GM18517 (cell line): Measurements from ENCODE around the gene MMAB.
"Not testable (repeated sequence)": the region's sequence is repeated elsewhere in the genome, so short reads cannot be mapped to it uniquely, and the experiment has no call there.

Experiments
- ATAC-seq: cut with Tn5 transposase; IDR thresholded peaks from one replicate; pipeline ENCODE4 v1.9.1; 2021; ENCODE audit warnings: mild to moderate bottlenecking, moderate library complexity; ENCODE audit not compliant: unreplicated experiment

MMAB gene

DNA sequence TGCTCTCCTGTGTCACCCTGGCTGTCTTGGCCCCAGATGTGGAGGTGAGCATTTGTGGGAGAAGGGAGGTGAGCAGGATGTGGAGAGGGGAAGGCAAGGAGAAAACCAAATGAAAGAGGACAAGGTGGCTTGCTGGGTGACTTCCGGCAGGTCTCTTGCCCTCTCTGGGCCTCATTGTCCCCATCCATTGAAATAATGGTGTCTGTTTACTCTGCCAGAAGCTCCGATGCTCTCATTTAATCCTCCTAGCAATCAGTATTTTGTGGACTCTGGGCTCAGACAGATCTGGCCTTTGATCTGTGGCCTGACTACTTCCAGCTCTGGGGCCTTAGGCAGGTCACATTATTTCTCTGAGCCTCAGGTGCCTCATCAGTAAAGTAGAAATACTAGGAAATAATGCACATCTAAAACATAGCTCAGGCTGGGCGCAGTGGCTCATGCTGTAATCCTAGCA, 30.9 kb upstream of the MMAB start:
- ATAC-seq = no peak

DNA sequence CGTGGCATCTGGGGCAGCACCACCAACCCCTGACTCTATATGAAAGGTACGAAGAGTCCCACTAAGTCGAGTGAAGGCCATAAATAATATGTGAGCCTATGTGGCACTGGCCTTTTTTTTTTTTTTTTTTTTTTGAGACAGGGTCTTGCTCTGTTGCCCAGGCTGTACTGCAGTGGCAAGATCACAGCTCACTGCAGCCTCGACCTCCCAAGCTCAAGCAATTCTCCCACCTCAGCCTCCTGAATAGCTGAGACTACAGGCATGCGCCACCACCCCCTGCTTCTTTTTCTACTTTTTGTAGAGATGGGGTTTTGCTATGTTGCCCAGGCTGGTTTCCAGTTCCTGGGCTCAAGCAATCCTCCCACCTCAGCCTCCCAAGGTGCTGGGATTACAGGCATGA, 28.8 kb upstream of the MMAB start:
- not testable (repeated sequence) for ATAC-seq

DNA sequence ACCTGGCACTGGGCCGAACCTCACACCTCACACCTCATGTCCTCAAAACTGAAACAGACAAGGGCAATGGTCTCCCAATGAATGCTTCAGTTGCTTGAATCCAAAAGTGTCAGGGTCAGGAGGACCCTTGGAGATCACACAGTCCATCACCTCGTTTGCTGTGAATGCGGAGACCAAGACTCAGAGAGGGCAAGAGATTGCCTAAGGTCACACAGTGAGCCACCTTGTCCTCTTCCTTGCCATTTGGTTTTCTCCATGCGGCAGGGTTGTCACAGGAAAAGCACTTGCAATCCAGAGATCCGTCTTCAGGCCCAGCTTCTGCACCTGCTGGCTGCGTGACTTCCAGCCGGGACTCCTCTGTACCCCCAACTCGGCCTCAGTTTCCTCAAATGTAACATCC, 28.3 kb upstream of the MMAB start:
- no peak for ATAC-seq

DNA sequence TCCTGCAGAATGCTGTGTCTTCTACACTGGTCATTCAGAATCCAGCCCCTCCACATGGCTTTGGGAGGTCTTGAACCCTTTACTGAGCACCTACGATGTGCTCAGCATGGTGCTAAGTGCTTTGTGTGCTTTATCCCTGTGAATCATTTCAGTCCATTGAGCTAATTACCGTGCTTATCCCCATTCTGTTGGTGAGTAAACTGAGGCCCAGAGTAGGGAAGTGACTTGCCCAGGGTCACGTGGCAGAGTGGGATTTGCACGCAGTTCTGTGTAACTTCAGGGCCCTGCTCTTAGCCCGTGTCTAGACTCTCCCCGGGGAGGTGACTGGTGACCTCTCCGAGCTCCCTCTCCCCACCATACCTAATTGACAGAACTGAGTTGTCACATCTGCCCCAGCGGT, 27.7 kb upstream of the MMAB start:
- no peak for ATAC-seq

DNA sequence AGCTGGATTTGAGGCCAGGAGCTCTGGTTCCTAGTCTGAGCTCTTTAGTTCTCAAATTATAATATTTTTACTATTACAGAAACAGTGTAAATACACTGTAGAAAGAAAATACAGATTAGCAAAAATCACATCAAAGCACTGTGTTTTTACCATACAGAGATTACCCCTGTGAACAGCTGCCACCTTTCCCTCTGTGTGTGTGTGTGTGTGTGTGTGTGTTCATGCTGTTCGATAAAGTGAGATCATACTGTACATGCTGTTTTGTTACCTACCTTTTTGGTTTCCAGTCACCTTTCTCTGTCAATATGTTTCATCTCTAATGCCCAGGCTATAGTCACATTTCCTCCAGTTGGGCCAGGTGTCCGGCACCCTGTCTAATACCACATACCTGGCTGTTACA, 27.2 kb upstream of the MMAB start:
- ATAC-seq = no peak

DNA sequence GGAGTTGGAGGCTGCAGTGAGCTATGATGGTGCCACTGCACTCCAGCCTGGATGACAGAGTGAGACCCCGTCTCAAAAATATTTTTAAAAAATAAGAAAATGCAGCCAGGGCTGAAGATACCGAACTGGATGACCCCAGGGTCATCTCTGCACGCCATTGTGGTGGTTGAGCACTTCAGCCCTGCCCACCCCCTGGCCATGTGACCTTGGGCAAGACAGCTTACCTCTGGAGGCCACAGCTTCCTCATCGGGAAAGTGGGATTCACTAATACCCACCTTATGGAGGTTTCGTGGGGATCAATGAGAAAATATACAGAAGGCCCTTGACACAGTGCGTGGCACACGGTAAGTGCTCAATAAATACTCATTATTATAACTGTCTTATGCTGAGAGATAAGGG, 25.8 kb upstream of the MMAB start:
- ATAC-seq = no peak

DNA sequence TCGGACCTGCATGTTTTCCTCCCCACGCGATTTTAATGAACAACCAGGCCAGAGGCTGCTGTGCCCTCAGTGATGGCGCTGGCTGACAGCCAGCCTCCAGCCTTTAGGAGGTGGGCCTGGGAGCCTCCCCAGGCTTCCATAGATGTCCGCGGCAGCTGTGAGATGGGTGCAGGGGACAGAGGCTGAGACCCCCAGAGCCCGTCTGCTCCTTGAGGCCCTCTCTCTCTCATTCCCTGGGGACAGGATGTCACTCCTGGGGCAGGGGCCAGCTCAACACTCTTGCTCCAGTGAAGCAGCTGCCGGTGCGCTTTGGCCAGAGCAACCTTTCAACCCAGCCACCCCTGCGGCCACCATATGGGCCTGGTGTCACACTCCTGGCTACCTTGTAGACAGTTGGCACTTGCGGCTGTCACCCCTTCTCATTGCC, 25.1 kb upstream of the MMAB start:
- ATAC-seq = no peak

DNA sequence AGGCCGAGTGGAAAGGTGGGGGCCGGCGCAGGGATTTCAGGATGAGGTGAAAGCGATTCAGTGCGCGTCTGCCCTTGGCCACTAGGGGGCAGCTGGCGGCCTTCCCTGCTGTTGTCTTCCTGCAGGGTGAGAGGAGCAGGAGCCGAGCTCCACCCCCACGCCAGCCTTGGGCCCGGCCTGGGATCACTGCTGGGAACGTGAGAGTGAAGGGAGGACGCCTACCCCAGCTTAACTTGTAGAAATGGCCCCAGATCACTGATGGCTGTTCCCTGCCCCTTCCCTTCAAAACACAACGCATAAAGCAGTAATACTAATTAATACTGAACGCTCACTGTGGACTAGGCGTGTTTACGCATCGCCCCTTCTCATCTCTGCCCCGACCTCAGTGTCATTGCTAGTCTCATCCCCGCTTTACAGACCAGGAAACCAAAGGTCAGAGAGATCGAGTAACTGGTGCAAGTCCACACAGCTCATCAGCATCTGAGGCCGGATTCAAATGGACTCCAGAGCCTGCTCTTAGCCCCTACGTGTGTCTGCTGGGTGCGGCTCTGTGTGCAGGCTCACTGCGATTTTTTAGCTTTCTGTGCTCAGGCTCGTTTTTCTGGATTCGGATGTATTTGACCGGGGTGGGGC, 24.6 kb upstream of the MMAB start:
- no peak for ATAC-seq

DNA sequence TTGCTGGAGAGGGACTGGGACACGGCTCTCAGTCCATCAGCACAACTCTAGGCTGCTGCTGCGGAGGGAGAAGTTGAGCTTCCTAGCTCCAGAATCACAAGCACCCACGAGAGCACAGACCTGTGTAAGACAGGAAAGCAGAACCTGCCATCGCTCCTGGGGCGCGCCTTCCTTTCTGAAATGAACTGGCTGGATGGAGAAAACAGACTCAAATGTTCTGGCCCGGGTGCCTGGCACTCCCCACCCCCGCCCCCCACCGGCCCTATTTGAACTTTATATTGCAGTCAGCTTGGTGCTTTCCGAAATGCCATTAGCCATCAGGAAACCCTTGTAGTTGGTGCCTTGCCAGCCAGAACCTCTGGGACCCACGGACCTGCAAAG, 24.1 kb upstream of the MMAB start:
- ATAC-seq = no peak

DNA sequence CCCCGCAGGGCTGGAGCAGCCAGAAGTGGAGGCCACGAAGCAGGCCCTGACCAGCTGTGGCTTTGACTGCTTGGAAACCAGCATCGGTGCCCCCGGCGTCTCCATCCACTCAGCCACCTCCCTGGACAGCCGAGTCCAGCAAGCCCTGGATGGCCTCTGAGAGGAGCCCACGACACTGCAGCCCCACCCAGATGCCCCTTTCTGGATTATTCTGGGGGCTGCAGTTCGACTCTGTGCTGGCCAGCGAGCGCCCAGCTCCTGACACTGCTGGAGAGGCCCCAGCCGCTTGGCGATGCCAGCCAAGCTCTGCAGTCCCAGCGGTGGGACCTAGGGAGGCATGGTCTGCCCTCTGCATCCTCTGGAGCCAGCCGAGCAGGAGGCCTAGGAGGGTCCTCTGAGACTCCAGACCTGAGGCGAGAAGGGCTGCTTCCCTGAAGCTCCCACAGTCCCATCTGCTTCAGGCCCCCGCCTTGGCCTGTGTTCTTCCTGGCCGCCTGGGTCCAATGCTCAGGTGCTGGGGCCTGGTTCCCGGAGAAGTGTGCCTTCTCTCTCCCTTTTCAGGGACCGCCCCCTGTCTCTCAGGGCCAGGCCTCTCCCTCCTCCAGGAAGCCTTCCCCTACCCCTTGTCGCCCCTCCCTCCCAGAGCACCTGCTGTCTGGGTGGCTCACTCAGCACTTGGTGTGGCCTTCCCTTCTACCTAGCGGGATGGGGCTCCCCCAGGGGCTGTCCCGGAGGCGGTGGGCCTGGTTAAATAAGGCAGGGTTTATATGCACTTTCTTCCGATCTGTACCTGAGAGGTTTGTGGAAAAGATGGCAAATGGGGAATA, 23.3 kb upstream of the MMAB start:
- ATAC-seq = no peak

DNA sequence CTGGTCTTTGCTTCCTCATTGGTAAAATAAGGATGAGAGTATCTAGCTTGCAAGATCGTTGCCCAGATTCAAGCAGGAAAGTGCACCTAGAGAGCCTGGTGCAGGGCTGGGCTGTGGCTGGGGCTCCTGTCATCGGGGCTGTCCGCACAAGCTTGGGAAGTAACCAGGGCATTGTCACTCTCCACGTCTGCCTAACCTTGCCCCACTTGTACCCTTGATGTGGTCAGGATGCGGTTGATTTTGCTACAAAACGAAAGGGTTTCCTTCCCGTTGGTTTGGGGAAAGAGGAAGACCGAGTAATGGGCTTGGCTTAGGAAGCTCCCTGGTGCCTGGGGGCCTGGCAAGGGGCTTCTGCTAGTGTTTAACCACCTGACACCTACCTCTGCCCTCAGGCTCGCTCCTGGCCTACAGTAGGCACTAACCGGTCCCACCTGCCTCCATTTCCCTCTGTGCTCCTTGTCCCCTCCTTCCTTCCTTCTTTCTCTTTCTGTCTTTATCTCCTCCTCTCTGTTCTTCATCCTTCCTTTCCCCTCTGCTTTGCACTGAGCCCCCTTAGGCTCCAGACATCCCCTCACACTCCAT, 22.1 kb upstream of the MMAB start:
- ATAC-seq = no peak

DNA sequence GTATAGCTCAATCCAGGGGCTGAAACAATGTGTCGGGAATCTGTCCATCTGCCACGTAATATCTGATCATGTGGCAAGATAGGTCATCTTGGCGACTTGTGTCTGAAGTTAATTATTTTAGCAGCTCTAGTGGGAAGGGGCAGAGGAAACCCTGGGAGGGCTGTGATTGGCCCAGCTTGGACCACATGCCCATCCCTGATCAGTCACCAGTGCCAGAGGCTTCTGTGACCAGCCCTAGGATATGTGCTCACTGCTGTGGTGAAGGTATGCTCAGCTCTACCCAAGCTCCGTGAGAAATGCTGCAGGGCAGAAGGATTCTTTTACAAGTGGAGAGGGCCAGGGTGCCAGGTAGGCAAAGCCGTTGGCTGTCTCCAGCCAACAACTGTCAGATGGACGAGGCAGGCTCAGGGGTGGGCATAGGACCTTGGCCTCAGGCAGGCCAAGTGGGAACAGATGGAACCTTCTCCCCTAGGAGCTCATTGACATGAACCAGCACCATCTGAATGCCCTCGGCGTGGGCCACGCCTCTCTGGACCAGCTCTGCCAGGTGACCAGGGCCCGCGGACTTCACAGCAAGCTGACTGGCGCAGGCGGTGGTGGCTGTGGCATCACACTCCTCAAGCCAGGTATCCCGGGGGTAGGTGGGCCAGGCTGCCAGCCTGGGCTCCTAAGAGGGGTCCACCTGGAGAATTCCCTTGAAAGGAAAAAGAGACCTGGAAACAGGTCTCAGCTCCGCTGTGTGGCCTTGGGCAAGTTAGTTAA, 21.4 kb upstream of the MMAB start:
- no peak for ATAC-seq

DNA sequence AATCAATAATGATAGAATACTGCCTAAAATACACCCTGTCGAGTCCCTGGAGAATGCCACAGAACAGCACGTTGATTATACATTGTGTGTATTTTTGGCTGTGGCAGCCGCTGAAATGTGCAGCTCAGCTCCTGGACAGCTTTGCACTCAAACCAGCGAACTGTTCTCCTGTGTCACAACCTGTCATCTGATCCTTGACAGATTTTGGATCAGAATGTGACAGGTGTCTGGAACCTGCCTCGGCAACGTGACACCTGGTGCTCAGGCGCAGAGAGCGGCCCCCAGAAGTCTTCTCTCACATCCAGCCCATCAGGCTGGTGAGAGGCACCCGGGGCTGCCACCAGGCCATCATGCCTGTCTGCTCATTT, 19.6 kb upstream of the MMAB start:
- ATAC-seq = no peak

DNA sequence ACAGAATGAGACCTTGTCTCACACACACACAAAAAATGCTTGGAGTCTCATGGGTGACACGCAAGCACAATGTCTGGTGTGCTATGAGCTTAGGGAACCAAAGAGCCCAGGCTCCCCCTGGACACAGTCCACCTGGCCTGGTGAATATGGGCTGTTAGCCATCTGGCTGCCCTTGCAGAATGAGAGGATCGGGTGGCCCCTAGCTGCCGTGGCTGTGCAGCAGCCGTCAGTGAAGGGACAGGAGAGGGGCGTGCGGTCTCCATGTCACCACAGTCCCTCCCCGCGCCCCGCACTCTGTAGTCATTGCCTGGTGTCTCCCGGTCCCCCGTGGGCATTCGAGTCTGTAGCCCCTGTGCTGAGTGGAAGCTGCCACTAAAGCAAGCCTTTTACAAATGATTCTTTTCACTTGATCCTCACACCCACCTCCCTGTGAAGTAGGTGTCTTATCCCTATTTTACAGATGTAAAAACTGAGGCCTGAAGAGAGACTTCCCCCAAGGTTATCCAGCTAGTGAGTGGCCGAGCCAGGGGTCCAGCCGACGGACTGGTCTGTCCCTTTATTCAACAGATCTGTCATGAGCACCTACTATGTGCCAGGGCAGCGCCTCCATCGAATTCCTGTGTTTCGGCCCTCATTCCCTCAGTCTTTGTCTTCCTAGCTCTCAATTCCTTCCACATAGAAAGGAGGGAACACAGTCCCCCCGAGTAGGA, 19.0 kb upstream of the MMAB start:
- ATAC-seq = no peak

DNA sequence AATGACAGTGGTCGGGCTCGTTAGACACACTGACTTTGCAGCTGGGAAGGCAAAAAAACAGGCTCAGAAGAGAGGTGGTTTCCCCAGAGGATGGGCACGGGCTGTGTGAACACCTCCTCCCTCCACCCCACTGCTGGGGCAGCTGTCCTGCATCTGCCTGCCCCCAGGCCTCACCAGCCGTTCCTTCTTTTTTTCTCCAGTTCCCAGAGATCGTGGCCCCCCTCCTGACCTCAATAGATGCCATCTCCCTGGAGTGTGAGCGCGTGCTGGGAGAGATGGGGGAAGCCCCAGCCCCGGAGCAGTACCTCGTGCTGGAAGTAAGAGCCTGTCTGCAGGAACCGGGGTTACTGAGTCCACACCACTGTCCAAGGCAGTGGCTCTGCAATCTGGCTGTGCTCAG, 17.7 kb upstream of the MMAB start:
- no peak for ATAC-seq

DNA sequence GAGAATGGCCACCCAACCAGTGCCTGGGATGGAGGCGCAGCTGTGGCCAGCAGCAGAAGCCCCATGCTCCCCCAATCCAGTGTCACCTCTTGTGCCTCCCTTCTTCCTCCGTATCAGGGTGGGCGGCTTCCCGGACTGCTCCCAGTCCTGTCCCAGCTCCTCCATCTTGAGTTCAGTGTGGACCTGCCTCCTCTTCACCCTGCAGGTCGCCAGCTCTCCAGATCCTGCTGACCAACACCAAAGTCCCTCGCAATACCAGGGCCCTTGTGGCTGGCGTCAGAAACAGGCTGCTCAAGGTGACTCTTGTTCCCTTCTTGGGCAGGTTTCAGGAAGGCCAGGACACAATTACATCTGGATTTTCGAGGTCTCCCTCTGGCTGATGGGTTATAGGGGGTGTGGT, 17.3 kb upstream of the MMAB start:
- no peak for ATAC-seq

DNA sequence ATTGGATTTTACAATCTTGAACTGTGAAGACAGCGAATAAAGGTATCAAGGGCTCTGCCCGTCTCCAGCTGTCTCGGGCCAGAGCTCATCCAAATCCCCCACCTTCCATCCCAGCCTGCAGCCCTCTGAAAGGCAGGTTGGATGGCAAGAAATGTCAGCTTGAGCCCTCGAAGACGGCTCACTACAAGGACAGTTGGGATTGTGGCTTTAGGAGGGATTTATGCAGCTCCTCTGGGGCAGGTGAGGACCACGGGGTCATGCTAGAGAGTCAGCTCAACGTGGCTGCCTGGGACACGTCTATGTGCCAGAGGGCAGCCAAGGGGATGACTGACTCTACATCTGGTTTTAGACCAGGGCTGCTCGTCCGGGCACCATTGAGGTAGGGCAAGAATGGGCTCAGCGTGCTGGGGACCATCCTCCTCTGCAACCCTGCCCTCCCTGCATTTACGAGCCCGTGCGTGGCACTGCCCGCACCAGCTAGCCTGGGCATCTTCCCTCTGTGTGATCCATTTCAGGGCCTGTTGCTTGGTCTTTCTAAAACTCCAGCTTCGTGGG, 16.5 kb upstream of the MMAB start:
- ATAC-seq = no peak

DNA sequence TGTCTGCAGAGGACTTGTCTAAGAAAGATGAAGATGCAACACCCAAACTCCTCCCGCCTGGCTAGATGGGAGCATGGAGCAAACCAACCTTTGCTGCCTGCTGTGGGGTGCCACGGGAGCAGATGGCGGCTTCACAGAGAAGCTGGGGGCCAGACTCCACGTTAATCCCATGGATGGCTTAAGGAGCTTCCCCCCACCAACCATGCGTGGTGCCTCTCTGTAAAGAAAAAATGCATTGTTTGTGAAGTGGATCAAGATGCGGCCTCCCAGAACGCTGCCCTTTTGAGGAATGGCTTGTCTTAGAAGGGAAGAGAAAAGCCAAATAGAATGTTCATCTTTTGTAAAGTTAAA, 15.9 kb upstream of the MMAB start:
- no peak for ATAC-seq

DNA sequence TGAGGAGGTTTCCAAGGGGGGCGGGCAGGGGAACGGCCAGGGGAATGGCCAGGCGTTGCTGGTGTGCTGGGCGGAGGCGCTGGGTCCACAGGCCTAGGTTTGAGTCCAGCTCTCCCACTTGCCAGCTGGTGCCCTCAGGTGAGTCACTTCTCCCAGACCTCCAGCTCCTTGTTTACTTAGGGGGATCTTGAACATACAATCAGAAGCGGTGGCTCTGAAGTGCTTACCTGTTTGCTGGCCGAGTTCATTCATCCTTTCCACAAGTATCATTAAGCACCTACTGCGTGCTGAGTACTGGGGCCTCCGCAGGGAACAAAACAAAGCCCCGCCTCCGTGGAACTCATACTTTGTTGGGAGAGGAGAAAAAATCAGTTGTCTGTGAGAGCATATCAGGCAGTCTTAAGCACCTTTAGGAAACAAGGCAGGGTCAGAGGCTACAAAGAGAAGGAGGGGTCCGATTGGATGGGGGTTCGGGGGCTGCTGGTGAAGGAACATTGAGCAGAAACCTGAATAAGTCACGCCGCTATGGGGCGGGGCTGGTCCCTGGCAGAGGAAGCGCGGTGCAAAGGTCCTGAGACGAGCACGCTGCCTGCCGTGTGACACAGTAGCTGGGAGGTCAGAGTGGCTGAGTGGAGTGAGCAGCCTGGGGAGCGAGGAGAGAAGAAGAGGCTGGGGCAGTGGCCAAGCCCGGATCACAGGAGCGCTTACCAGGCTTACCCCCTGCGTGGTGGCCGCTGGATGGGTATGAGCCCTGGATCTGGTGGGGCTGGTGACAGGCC, 15.3 kb upstream of the MMAB start:
- ATAC-seq = no peak

DNA sequence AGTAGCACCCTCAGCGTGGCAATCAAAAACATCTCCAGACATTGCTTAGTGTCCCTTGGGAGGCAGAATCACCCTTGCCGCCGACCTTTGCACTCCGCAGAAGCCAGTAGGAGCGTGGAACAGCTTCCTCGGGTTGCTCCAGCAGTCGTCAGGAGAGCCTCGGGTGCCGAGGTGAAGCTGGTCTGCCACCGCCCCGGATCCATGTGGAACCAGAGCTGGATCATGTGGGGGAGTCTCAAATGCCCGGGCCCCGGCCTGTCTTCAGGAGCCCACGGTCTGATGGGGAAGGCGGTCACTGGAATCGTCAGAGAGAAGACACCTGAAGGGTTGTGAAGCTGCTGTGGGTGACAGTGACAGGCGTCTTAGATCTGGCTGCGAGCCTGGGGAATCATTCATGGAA, 14.6 kb upstream of the MMAB start:
- ATAC-seq = no peak
